ENCODE data around the gene REL.
"Not testable (repeated sequence)": the region's sequence is repeated elsewhere in the genome, so short reads cannot be mapped to it uniquely, and the experiment has no call there.

The REL gene

DNA sequence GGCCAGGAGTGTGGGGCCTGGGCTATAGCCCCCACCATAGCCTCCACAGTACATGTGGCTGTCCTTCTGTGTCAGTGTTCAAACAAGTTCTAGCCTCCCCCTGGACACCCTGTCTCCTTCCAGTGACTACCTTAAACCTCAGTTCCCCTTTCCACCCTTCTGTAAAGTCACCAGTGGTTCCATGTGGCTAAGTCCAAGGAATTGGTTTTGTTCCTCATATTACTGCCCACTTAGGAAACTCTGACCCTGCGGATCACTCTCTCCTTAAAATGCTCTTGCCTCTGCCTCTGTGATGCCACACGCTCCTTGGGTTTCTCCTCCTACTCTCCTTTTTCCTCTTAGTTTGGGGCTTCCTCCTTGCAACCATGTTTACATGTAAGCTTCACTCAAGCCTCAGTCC lies 27.8 kb upstream of the REL start:
- H3K27me3 Mint-ChIP-seq, result no peaks in the 10 kb centered on the region
- no peak overlapping the region for H3K27ac Mint-ChIP-seq
- peaks cover 51% of the 10 kb centered on the region for H3K4me1 Mint-ChIP-seq (ENCODE audit: low read depth)
- no peaks in the 10 kb centered on the region for H3K9me3 Mint-ChIP-seq
- intact Hi-C loops (cut with micrococcal nuclease), result loop anchor here (2.0 kb wide), 1 partner anchor 15 kb away; no protein-coding TSS in a partner anchor
- H3K36me3 Mint-ChIP-seq (ENCODE audit: low read depth), result no peaks in the 10 kb centered on the region
- no peak overlapping the region for H3K4me3 Mint-ChIP-seq

- peak overlapping the region; percentile 14 for H3K27ac Mint-ChIP-seq
- peaks cover under 1% of the 10 kb centered on the region for H3K9me3 Mint-ChIP-seq
- no peak overlapping the region for H3K4me3 Mint-ChIP-seq
- H3K27me3 Mint-ChIP-seq, result no peaks in the 10 kb centered on the region
- H3K36me3 Mint-ChIP-seq (ENCODE audit: low read depth), result no peaks in the 10 kb centered on the region
- peaks cover 46% of the 10 kb centered on the region for H3K4me1 Mint-ChIP-seq (ENCODE audit: low read depth)
- intact Hi-C loops (cut with micrococcal nuclease), result no loop called here
Observed at GRCh38 chr2:60855989-60856669, 25.2 kb upstream of the REL start.

DNA sequence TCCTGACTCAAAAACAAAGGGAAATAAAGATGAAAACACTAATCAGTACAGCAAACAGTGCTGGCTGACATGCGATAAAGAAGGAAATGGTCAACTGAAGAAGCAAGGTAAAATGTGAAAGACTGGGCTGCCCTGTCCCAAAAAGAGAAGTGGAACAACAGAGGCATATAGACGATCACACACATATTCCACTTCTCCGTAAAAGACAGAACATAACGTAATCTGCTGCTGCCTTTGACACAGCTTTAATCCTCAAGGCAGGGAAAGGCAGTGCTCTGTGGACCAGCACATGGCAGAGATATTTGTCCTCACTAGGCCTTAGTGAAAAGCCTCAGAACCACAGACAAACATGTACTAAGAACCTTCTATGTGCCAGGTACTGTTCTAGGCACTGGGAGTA lies 24.3 kb upstream of the REL start:
- Mint-ChIP-seq H3K4me1 (ENCODE audit: low read depth) (peaks cover 54% of the 10 kb centered on the region), H3K9me3 (peaks cover 10% of the 10 kb centered on the region), H3K4me3 (no peak overlapping the region), H3K27me3 (no peaks in the 10 kb centered on the region), H3K27ac (peak overlapping the region; percentile 5), H3K36me3 (ENCODE audit: low read depth) (no peaks in the 10 kb centered on the region)
- intact Hi-C loops (cut with micrococcal nuclease), result no loop called here

DNA sequence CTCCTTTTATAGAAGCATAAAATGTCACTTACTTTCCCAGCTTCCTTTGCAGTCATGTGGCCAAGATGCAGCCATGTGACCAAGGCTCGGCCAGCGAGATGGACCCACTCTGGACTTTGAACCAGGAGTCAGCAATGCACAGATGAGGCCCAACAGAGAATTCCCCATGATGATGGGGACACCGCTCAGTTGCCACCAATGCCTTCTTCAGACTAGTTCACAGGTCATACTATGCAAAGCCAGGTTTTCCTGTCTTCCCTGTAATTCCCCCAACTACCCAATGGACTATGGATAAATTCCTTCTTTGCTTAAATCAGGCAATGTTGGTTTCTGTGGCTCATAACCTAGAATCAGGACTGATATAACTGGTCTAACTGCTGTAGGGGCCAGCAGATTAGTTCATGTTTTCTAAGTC lies 22.5 kb upstream of the REL start:
- intact Hi-C loops (cut with micrococcal nuclease), result no loop called here
- H3K36me3 Mint-ChIP-seq (ENCODE audit: low read depth), result no peaks in the 10 kb centered on the region
- peaks cover 50% of the 10 kb centered on the region for H3K4me1 Mint-ChIP-seq (ENCODE audit: low read depth)
- H3K27ac Mint-ChIP-seq, result no peak overlapping the region
- no peaks in the 10 kb centered on the region for H3K27me3 Mint-ChIP-seq
- no peak overlapping the region for H3K4me3 Mint-ChIP-seq
- H3K9me3 Mint-ChIP-seq, result peaks cover 23% of the 10 kb centered on the region

DNA sequence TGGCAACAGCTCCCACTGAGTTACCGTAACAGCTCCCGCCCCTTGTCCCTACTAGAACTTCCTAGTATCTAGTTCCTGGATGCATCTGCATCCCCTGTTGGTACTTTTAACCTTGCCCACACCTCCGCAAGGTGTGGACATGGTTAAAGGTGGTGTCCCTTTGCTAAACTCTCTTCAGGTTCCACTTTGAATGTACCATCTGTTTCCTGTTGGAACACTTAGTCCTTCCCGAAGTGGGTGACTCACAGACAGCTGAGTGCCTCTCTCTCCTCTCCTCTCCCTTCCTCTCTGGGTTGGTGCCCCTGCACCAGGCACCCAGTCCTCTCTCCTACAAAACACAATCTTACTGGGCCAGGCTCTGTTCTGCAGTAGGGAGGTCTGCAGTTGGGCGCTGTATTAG lies 19.6 kb upstream of the REL start:
- Mint-ChIP-seq H3K9me3 (peaks cover 47% of the 10 kb centered on the region), H3K4me3 (no peak overlapping the region)

DNA sequence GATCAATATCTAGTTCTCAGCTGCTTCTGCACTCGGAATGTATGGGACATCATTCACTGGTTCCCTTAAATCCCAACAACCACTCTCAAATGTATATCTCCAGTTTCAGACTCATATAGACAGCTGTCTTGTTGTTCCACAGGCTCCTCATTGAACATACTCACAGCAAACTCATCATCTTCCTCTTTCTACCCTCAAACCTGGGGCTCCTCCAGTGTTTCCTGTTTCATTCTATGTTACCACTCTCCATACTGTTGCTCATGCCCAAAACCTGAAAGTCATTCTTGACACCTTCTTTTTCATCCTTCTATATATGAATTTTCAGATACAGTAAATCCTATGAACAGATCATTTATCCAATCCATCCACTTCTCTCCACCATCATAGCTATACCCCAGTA lies 18.7 kb upstream of the REL start:
- Mint-ChIP-seq H3K4me1 (ENCODE audit: low read depth) (peaks cover 36% of the 10 kb centered on the region), H3K27ac (no peak overlapping the region), H3K4me3 (no peak overlapping the region), H3K27me3 (no peaks in the 10 kb centered on the region), H3K36me3 (ENCODE audit: low read depth) (peaks cover 7% of the 10 kb centered on the region), H3K9me3 (peaks cover 47% of the 10 kb centered on the region)
- intact Hi-C loops (cut with micrococcal nuclease), result no loop called here

More for the DNA sequence above, 19.6 kb upstream of the REL start:
- intact Hi-C loops (cut with micrococcal nuclease), result no loop called here
- no peaks in the 10 kb centered on the region for H3K27me3 Mint-ChIP-seq
- peaks cover 36% of the 10 kb centered on the region for H3K4me1 Mint-ChIP-seq (ENCODE audit: low read depth)
- no peaks in the 10 kb centered on the region for H3K36me3 Mint-ChIP-seq (ENCODE audit: low read depth)
- no peak overlapping the region for H3K27ac Mint-ChIP-seq

GRCh38 chr2:60865361-60865760 lies 16.0 kb upstream of the REL start:
- H3K27ac Mint-ChIP-seq; intact Hi-C loops (cut with micrococcal nuclease); H3K36me3 Mint-ChIP-seq (ENCODE audit: low read depth); H3K27me3 Mint-ChIP-seq; H3K4me3 Mint-ChIP-seq: not testable (repeated sequence)
- H3K9me3 Mint-ChIP-seq, result peaks cover 47% of the 10 kb centered on the region
- H3K4me1 Mint-ChIP-seq (ENCODE audit: low read depth), result peaks cover 42% of the 10 kb centered on the region

GRCh38 chr2:60867007-60867406 lies 14.4 kb upstream of the REL start:
- no peaks in the 10 kb centered on the region for H3K27me3 Mint-ChIP-seq
- no peak overlapping the region for H3K4me3 Mint-ChIP-seq
- H3K4me1 Mint-ChIP-seq (ENCODE audit: low read depth), result peaks cover 33% of the 10 kb centered on the region
- peaks cover 37% of the 10 kb centered on the region for H3K9me3 Mint-ChIP-seq
- intact Hi-C loops (cut with micrococcal nuclease), result no loop called here
- H3K27ac Mint-ChIP-seq, result peak overlapping the region; percentile 88
- peaks cover 7% of the 10 kb centered on the region for H3K36me3 Mint-ChIP-seq (ENCODE audit: low read depth)

DNA sequence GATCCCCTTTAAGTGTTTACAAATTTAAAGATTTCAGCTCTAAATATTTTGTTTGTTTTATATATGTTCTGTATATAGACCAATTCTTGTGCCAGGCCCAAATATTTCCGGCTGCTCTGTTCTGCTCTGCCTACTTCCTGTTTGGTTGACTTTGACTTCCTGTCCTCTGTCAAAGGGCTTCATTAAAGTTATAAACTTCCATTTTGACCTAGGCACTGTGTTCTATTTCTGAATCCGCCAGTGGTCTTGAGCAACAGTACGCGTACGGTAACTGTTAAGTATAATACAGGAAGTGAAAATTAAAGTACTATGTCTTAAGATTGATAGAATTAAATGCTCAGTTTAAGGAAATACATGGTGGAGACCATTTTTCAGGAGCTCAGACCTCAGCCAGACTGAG lies 13.5 kb upstream of the REL start:
- Mint-ChIP-seq H3K36me3 (ENCODE audit: low read depth) (peaks cover 7% of the 10 kb centered on the region), H3K27me3 (no peaks in the 10 kb centered on the region), H3K9me3 (peaks cover 29% of the 10 kb centered on the region), H3K4me1 (ENCODE audit: low read depth) (peaks cover 25% of the 10 kb centered on the region), H3K27ac (peak overlapping the region; percentile 88), H3K4me3 (peak overlapping the region; percentile 13)
- intact Hi-C loops (cut with micrococcal nuclease), result loop anchor here (2.0 kb wide), 1 partner anchor 15 kb away; no protein-coding TSS in a partner anchor

- H3K27me3 Mint-ChIP-seq, result no peaks in the 10 kb centered on the region
- H3K4me1 Mint-ChIP-seq (ENCODE audit: low read depth), result peaks cover 18% of the 10 kb centered on the region
- H3K4me3 Mint-ChIP-seq, result no peak overlapping the region
- H3K36me3 Mint-ChIP-seq (ENCODE audit: low read depth), result peaks cover 7% of the 10 kb centered on the region
- peak overlapping the region; percentile 88 for H3K27ac Mint-ChIP-seq
- intact Hi-C loops (cut with micrococcal nuclease), result loop anchor here (2.0 kb wide), 1 partner anchor 16 kb away; no protein-coding TSS in a partner anchor
- H3K9me3 Mint-ChIP-seq, result peaks cover 24% of the 10 kb centered on the region
Observed at GRCh38 chr2:60868589-60869273, 12.6 kb upstream of the REL start.

DNA sequence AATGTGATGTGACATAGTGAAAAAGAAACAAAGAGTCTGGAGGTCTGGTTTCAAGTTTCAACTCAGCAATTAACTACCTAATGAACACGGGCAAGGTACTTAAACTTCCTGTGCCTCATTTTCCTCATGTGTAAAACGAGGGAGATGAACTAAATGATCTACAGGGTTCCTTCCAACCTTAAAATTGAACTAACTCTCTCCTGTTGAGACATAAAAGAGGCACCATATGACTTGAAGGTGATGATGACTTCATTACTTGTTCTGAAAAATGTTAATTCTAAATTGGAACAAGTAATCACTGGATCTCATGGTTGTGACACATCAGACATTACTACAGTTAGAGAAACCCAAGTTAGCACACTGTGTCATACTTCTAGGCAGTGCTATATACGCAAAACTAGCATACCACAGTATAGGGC lies 8.9 kb upstream of the REL start:
- intact Hi-C loops (cut with micrococcal nuclease), result no loop called here
- H3K36me3 Mint-ChIP-seq (ENCODE audit: low read depth), result no peaks in the 10 kb centered on the region
- H3K27ac Mint-ChIP-seq, result no peak overlapping the region
- peaks cover 9% of the 10 kb centered on the region for H3K9me3 Mint-ChIP-seq
- no peak overlapping the region for H3K4me3 Mint-ChIP-seq
- no peaks in the 10 kb centered on the region for H3K27me3 Mint-ChIP-seq
- H3K4me1 Mint-ChIP-seq (ENCODE audit: low read depth), result peaks cover 9% of the 10 kb centered on the region

DNA sequence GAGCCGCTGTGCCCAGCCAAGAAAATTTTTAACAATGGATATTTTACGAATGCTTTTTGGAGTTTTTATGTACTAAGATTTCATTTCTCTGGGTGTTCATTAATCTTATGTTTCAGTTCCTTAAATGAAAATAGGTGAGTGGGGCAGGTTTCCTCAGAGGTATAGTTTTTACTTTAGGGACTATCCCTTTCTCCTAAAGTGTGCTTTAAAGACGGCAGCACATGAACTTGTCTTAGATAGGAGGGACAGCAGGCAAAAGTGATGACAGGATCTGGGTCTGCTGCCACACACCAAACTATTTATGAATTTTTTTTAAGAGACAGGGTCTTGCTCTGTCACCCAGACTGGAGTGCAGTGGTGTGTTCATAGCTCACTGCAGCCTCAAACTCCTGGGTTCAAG lies 8.0 kb upstream of the REL start:
- Mint-ChIP-seq H3K9me3 (peaks cover 9% of the 10 kb centered on the region), H3K36me3 (ENCODE audit: low read depth) (no peaks in the 10 kb centered on the region), H3K4me3 (no peak overlapping the region), H3K4me1 (ENCODE audit: low read depth) (peaks cover 2% of the 10 kb centered on the region), H3K27ac (no peak overlapping the region), H3K27me3 (no peaks in the 10 kb centered on the region)
- intact Hi-C loops (cut with micrococcal nuclease), result no loop called here

- no peak overlapping the region for H3K27ac Mint-ChIP-seq
- no peaks in the 10 kb centered on the region for H3K36me3 Mint-ChIP-seq (ENCODE audit: low read depth)
- H3K9me3 Mint-ChIP-seq, result peaks cover 9% of the 10 kb centered on the region
- intact Hi-C loops (cut with micrococcal nuclease), result loop anchor here (5.0 kb wide), 1 partner anchor 33 kb away; no protein-coding TSS in a partner anchor
- no peaks in the 10 kb centered on the region for H3K27me3 Mint-ChIP-seq
- H3K4me1 Mint-ChIP-seq (ENCODE audit: low read depth), result peaks cover 5% of the 10 kb centered on the region
- no peak overlapping the region for H3K4me3 Mint-ChIP-seq
Observed at GRCh38 chr2:60875520-60875919, 5.9 kb upstream of the REL start.

DNA sequence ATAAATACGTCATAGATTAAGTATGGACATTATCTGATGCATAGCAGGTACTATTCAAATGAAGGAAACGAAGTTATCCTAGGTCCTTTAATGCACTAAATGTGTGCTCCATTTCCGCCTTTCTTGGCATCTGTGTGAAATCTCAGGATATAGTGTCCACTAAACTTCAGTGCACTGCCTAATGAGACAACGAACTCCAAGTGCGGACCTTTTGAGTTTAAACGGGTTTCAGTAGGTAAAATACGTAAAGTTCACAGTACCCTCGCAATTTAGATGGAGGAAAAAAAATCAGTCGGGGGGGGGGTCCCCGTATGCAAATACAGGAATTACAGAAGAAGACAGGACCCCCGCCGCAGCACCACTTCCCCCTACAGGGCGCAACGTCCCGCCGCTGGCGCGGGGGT lies 729 bp upstream of the REL start:
- Mint-ChIP-seq H3K4me1 (ENCODE audit: low read depth) (peaks cover 16% of the 10 kb centered on the region), H3K27ac (peak overlapping the region; percentile 99)

More for the DNA sequence above, 729 bp upstream of the REL start:
- Mint-ChIP-seq H3K4me3 (peak overlapping the region; percentile 99), H3K36me3 (ENCODE audit: low read depth) (peaks cover 33% of the 10 kb centered on the region), H3K27me3 (no peaks in the 10 kb centered on the region), H3K9me3 (peaks cover 4% of the 10 kb centered on the region)
- intact Hi-C loops (cut with micrococcal nuclease), result loop anchor here (1.0 to 5.0 kb wide), 3 partner anchors 63 to 117 kb away; no protein-coding TSS in a partner anchor
